GM12878 (cell line): ENCODE measurements around the gene EIF4B. TPM values are rescaled to one million over a fixed set of nuclear protein-coding genes. Genes with fewer than 3 reads are reported as not detected.
A peak's percentile ranks its signal among the peaks of the same experiment; 100 is the strongest.

ENCODE experiments used
- ATAC-seq: fragments of 200-7000 bp; cut with Tn5 transposase; 3 replicates; pipeline ENCODE4 v1.9.1; 2020; ENCODE audit warnings: mild to moderate bottlenecking, moderate library complexity
- BruUV-seq: library from RNA; stranded (reverse); fragments of 400-500 nt; replicated peaks from 2 replicates; lab custom pipeline; 2021; lab: Mats Ljungman, UMichigan
- CTCF ChIA-PET: fragments of 300-600 bp; sonication (Branson Sonifier 250); formaldehyde crosslinking; extraction: SDS; loops from one replicate; lab custom pipeline; 2021; ENCODE audit warnings: inconsistent platforms; lab: Yijun Ruan, JAX
- POLR2A ChIA-PET: fragments of 350-600 bp; formaldehyde crosslinking; extraction: SDS; loops from one replicate; lab custom pipeline; 2021; ENCODE audit warnings: inconsistent platforms; lab: Charles Lee
- RAD21 ChIA-PET: fragments of 300-600 bp; sonication (Branson Sonifier 250); formaldehyde crosslinking; loops from one replicate; lab custom pipeline; 2023; ENCODE audit warnings: antibody characterized with exemption; ENCODE audit not compliant: unreplicated experiment; lab: Charles Lee
- SMC1A ChIA-PET: fragments of 300-600 bp; sonication (Branson Sonifier 250); formaldehyde crosslinking; loops from one replicate; lab custom pipeline; 2023; ENCODE audit not compliant: unreplicated experiment, uncharacterized antibody; lab: Charles Lee
- DNase-seq: peaks from one replicate; pipeline ENCODE4 v3.0.0-alpha.2; 2011; ENCODE audit warnings: low read depth, low spot score
- FAIRE-seq: peaks from 3 replicates; lab custom pipeline; 2011; peaks lifted over from hg19 to GRCh38; lab: Jason Lieb, UNC
- H2AFZ ChIP-seq: 2 replicates; pipeline ENCODE4 v1.6.0; 2011; ENCODE audit warnings: low read depth, low read length, control low read depth; ENCODE audit not compliant: control insufficient read depth
- H3K27ac ChIP-seq: 2 replicates; pipeline ENCODE4 v1.5.1; 2011; ENCODE audit warnings: control low read depth; ENCODE audit not compliant: control insufficient read depth, insufficient read depth
- H3K27me3 ChIP-seq, 2 experiments: replicated peaks in 1 of 2; 2 replicates each; pipeline versions ENCODE4 v1.6.0 to v1.6.1; 2011; ENCODE audit warnings: low read length in 1 of 2; ENCODE audit not compliant: control insufficient read depth in 2 of 2, insufficient read depth in 2 of 2
- H3K36me3 ChIP-seq, 2 experiments: 2 replicates each; pipeline ENCODE4 v1.5.1; 2011; ENCODE audit warnings: low read length in 1 of 2; ENCODE audit not compliant: control insufficient read depth in 2 of 2, insufficient read depth in 2 of 2
- H3K4me1 ChIP-seq: 2 replicates; pipeline ENCODE4 v1.6.1; 2011; ENCODE audit warnings: mild to moderate bottlenecking, low read length, moderate library complexity, mixed read lengths; ENCODE audit not compliant: control insufficient read depth, insufficient read depth
- H3K4me2 ChIP-seq: 2 replicates; pipeline ENCODE4 v1.6.0; 2011; ENCODE audit warnings: control low read depth; ENCODE audit not compliant: control insufficient read depth, insufficient read depth
- H3K4me3 ChIP-seq: fragments of 200-600 bp; sonication (generic); 2 replicates; pipeline ENCODE4 v1.5.1; 2016
- H3K79me2 ChIP-seq: 2 replicates; pipeline ENCODE4 v1.6.0; 2011; ENCODE audit warnings: low read length; ENCODE audit not compliant: control insufficient read depth, insufficient read depth
- H3K9ac ChIP-seq: 2 replicates; pipeline ENCODE4 v1.8.0; 2011; ENCODE audit warnings: low read length, control low read depth, mixed read lengths; ENCODE audit not compliant: control insufficient read depth, insufficient read depth
- H3K9me3 ChIP-seq: replicated peaks from 3 replicates; pipeline ENCODE4 v1.5.1; 2011; ENCODE audit warnings: mild to moderate bottlenecking, low read length; ENCODE audit not compliant: control insufficient read depth, insufficient read depth
- H4K20me1 ChIP-seq: 2 replicates; pipeline ENCODE4 v1.6.0; 2011; ENCODE audit not compliant: control insufficient read depth, insufficient read depth
- BHLHE40 ChIP-seq, 2 experiments: fragments of 450-650 bp in 1 of 2; IDR thresholded peaks; 2 replicates each; pipeline ENCODE4 v1.6.1; 2011 to 2017; ENCODE audit warnings: low read depth in 2 of 2, borderline replicate concordance in 1 of 2, improper control_type of control experiment in 1 of 2, low read length in 1 of 2, mild to moderate bottlenecking in 1 of 2
- CHD2 ChIP-seq: IDR thresholded peaks from 2 replicates; pipeline ENCODE4 v1.6.1; 2011; ENCODE audit warnings: low read depth, low read length, improper control_type of control experiment, borderline replicate concordance
- CREB1 ChIP-seq: IDR thresholded peaks from 2 replicates; pipeline ENCODE4 v1.6.1; 2012; ENCODE audit warnings: low read depth, mild to moderate bottlenecking, inconsistent platforms
- E2F4 ChIP-seq: IDR thresholded peaks from 2 replicates; pipeline ENCODE4 v1.6.1; 2012; ENCODE audit warnings: low read depth, low read length, improper control_type of control experiment
- E2F8 ChIP-seq: fragments of 450-650 bp; IDR thresholded peaks from 2 replicates; pipeline ENCODE4 v1.6.1; 2018; ENCODE audit warnings: mild to moderate bottlenecking, low read depth, moderate library complexity; ENCODE audit not compliant: partially characterized antibody
- MEF2A ChIP-seq: IDR thresholded peaks from 2 replicates; pipeline ENCODE4 v1.6.1; 2011; ENCODE audit warnings: low read depth, mild to moderate bottlenecking, low read length, moderate library complexity; ENCODE audit not compliant: insufficient read depth
- NBN ChIP-seq: fragments of 450-650 bp; IDR thresholded peaks from 2 replicates; pipeline ENCODE4 v1.6.1; 2016
- PAX5 ChIP-seq: IDR thresholded peaks from 2 replicates; pipeline ENCODE4 v1.6.1; 2011; ENCODE audit warnings: low read depth, low read length, borderline replicate concordance
- REST ChIP-seq: IDR thresholded peaks from 2 replicates; pipeline ENCODE4 v1.6.1; 2012; ENCODE audit warnings: mild to moderate bottlenecking, low read depth, low read length
- RUNX3 ChIP-seq: IDR thresholded peaks from 2 replicates; pipeline ENCODE4 v1.6.1; 2012; ENCODE audit warnings: low read length, inconsistent platforms
- SMC3 ChIP-seq: IDR thresholded peaks from 2 replicates; pipeline ENCODE4 v1.6.1; 2011; ENCODE audit warnings: low read length, improper control_type of control experiment, borderline replicate concordance
- SREBF1 ChIP-seq: IDR thresholded peaks from 2 replicates; pipeline ENCODE4 v1.6.1; 2012; ENCODE audit warnings: mild to moderate bottlenecking, low read length
- STAT3 ChIP-seq: IDR thresholded peaks from 2 replicates; pipeline ENCODE4 v1.6.1; 2011; ENCODE audit warnings: low read depth, low read length, improper control_type of control experiment
- TARDBP ChIP-seq: IDR thresholded peaks from 2 replicates; pipeline ENCODE4 v1.6.1; 2016; ENCODE audit warnings: borderline replicate concordance
- TCF12 ChIP-seq: IDR thresholded peaks from 2 replicates; pipeline ENCODE4 v1.6.1; 2011; ENCODE audit warnings: low read depth, mild to moderate bottlenecking, low read length
- WGBS: methylation state at CpG from one replicate; pipeline ENCODE4 v1.1.6; 2016; ENCODE audit warnings: low lambda C conversion rate; ENCODE audit not compliant: insufficient replicate concordance, insufficient coverage; ENCODE audit errors: missing lambda C conversion rate; 5-methylcytosine and 5-hydroxymethylcytosine counted together
- in situ Hi-C: fragments of 300-500 bp; cut with MboI; formaldehyde crosslinking; loops from 9 replicates; pipeline ENCODE4 v1.14.3; 2018; ENCODE audit warnings: mixed read lengths
- intact Hi-C: fragments of 100-400 bp; cut with micrococcal nuclease; formaldehyde crosslinking; loops from one replicate; pipeline ENCODE4 v1.14.2; 2022; ENCODE audit not compliant: unreplicated experiment
- polyA plus RNA-seq, 11 experiments: library from polyadenylated mRNA; depleted of rRNA in 4 of 11; unstranded in 6 of 11; stranded (reverse) in 5 of 11; fragments of >200 nt; fragmentation: Nextera tagmentation in 4 of 11; fragmentation: Illumina TruSeq in 1 of 11; extraction: Ambion mirVana in 4 of 11; extraction: Trizol in 1 of 11; gene quantifications; 1 replicate in 1 of 11; 2 replicates in 10 of 11; pipeline versions ENCODE4 v1.2.1 to v1.2.3, GENCODE V29; 2011 to 2016; ENCODE audit warnings: inconsistent platforms in 2 of 11, missing spikeins in 2 of 11, low read depth in 1 of 11
- total RNA-seq, 4 experiments: library from RNA; depleted of rRNA in 3 of 4; stranded (reverse); fragments of >200 nt in 3 of 4; fragmentation: Illumina TruSeq in 1 of 4; extraction: Trizol in 1 of 4; gene quantifications; 2 replicates each; pipeline versions ENCODE4 v1.2.1 to v1.2.3, GENCODE V29; 2013 to 2021

EIF4B gene
- total and polyA plus RNA-seq, 10 of the 15 experiments (the other 5 are each of a cell fraction or from before 2014, with no cell fraction given), result 123 to 752 (median 431) TPM

GRCh38 chr12:53054112-53054878 is 48.0 kb downstream of the EIF4B start:
- Histone ChIP-seq H3K4me3 (peak overlapping the region; percentile 80), H2AFZ (peak overlapping the region; percentile 94), H3K4me2 (peak overlapping the region; percentile 92), H3K79me2 (no peaks in the 10 kb centered on the region), H3K9me3 (no peaks in the 10 kb centered on the region), H3K36me3 (no peaks in the 10 kb centered on the region), H3K27me3 (no peaks in the 10 kb centered on the region), H3K9ac (peak overlapping the region; percentile 60; the same call in 1 of the 2 replicates), H3K4me1 (peaks cover 8% of the 10 kb centered on the region), H4K20me1 (no peaks in the 10 kb centered on the region; the same call in 1 of the 2 replicates), H3K27ac (no peak overlapping the region)
- intact Hi-C loops (loop anchor here (5.0 kb wide), 1 partner anchor 43 kb away; the partner anchor contains the start of gene IGFBP6), in situ Hi-C loops (no loop called here)
- 10% methylated on average over 48 of the region's 48 CpGs for WGBS
- FAIRE-seq, result peak; percentile 98
- peak; percentile 92 for ATAC-seq
- ChIA-PET SMC1A (interaction anchor here (0.7 to 0.8 kb wide), 3 partner anchors 26 to 214 kb away, joined by 3 read pairs; partner anchors contain the start of gene SOAT2), CTCF (interaction anchor here (0.6 to 4.5 kb wide), 17 partner anchors 9 to 367 kb away, joined by 3 to 38 read pairs (median 4); partner anchors contain the start of genes EIF4B, IGFBP6 and SPRYD3), RAD21 (interaction anchor here (0.6 to 1.6 kb wide), 5 partner anchors 12 to 326 kb away, joined by 4 to 9 read pairs (median 6); partner anchors contain the start of genes SP1 and SPRYD3), POLR2A (interaction anchor here (0.6 to 1.5 kb wide), 7 partner anchors 11 to 274 kb away, joined by 3 to 7 read pairs (median 4); partner anchors contain the start of genes SOAT2 and SPRYD3)
- DNase-seq, result peak; percentile 61
- no TSS peak for BruUV-seq
- TF ChIP-seq TARDBP (no peak), E2F4 (no peak), RUNX3 (no peak), SREBF1 (no peak), REST (no peak), CREB1 (peak; percentile 83), MEF2A (no peak), TCF12 (0 out of 2 replicates have a peak, but pooled peaks have one; percentile 2), PAX5 (0 out of 2 replicates have a peak, but pooled peaks have one; percentile 11), STAT3 (no peak), NBN (0 out of 2 replicates have a peak, but pooled peaks have one; percentile 25), SMC3 (no peak), CHD2 (0 out of 2 replicates have a peak, but pooled peaks have one; percentile 26), E2F8 (no peak), BHLHE40 (IDR thresholded peaks at IDR 0.05; ENCODE audit: borderline replicate concordance in 1 of 2, low read depth in 2 of 2, low read length in 1 of 2) (0 out of 4 replicates have a peak, but pooled peaks of 1 of the 2 experiments have one; percentile 3)
